ENCODE results near the gene STARD6. TPM values are rescaled to one million over a fixed set of nuclear protein-coding genes. Genes with fewer than 3 reads are reported as not detected.
A peak's percentile ranks its signal among the peaks of the same experiment; 100 is the strongest.

The STARD6 gene
- total and polyA plus RNA-seq, 8 donors, result not detected

- FAIRE-seq (no peak), DNase-seq (no peak), ATAC-seq (no peak)
- H3K27me3 ChIP-seq, result no peaks in the 10 kb centered on the region
- H3K4me1 ChIP-seq, result no peaks in the 10 kb centered on the region
- H3K36me3 ChIP-seq, result no peaks in the 10 kb centered on the region
- intact Hi-C loops (cut with DNase I), result no loop called here
- TF ChIP-seq CTCF (IDR thresholded peaks at IDR 0.05), result no peak
- 79 to 89% methylated on average over 4 of the region's 4 CpGs for WGBS, 2 donors
- H3K27ac ChIP-seq, result no peak overlapping the region
- H3K9me3 ChIP-seq, result no peaks in the 10 kb centered on the region
- no peak overlapping the region for H3K4me3 ChIP-seq
Measured at GRCh38 chr18:54338230-54338629, 19.4 kb downstream of the STARD6 start.

GRCh38 chr18:54335638-54336173 lies 22.0 kb downstream of the STARD6 start:
- ATAC-seq, result no peak
- Histone ChIP-seq H3K36me3 (no peaks in the 10 kb centered on the region), H3K27ac (no peak overlapping the region), H3K4me1 (no peaks in the 10 kb centered on the region), H3K9me3 (no peaks in the 10 kb centered on the region), H3K4me3 (no peak overlapping the region), H3K27me3 (no peaks in the 10 kb centered on the region)
- intact Hi-C loops (cut with DNase I), result no loop called here
- DNase-seq, result no peak
- FAIRE-seq, result no peak
- TF ChIP-seq CTCF (IDR thresholded peaks at IDR 0.05), result no peak
- WGBS, 2 donors, result 82 to 89% methylated on average over 2 of the region's 2 CpGs

GRCh38 chr18:54330768-54331548 lies 26.7 kb downstream of the STARD6 start:
- intact Hi-C loops (cut with DNase I), result no loop called here
- WGBS, 2 donors, result 40 to 50% methylated on average over 6 of the region's 6 CpGs
- peak in 1 of 4 donors; percentile 5 for TF ChIP-seq CTCF (IDR thresholded peaks at IDR 0.05)
- Histone ChIP-seq H3K4me3 (no peak overlapping the region), H3K4me1 (no peaks in the 10 kb centered on the region), H3K27ac (no peak overlapping the region), H3K36me3 (no peaks in the 10 kb centered on the region), H3K27me3 (no peaks in the 10 kb centered on the region), H3K9me3 (no peaks in the 10 kb centered on the region)
- no peak for DNase-seq
- no peak for ATAC-seq
- FAIRE-seq, result no peak

GRCh38 chr18:54329787-54330186 lies 27.9 kb downstream of the STARD6 start:
- H3K4me3 ChIP-seq, result no peak overlapping the region
- H3K4me1 ChIP-seq, result no peaks in the 10 kb centered on the region
- no peaks in the 10 kb centered on the region for H3K9me3 ChIP-seq
- intact Hi-C loops (cut with DNase I), result no loop called here
- no peak overlapping the region for H3K27ac ChIP-seq
- ATAC-seq (no peak), FAIRE-seq (no peak), DNase-seq (no peak)
- TF ChIP-seq CTCF (IDR thresholded peaks at IDR 0.05), result no peak
- H3K27me3 ChIP-seq, result no peaks in the 10 kb centered on the region
- no peaks in the 10 kb centered on the region for H3K36me3 ChIP-seq

- no peak for ATAC-seq
- intact Hi-C loops (cut with DNase I), result no loop called here
- H3K36me3 ChIP-seq, result no peaks in the 10 kb centered on the region
- H3K27me3 ChIP-seq, result no peaks in the 10 kb centered on the region
- WGBS, 2 donors, result 81 to 92% methylated on average over 4 of the region's 4 CpGs
- TF ChIP-seq CTCF (IDR thresholded peaks at IDR 0.05), result no peak
- no peak for DNase-seq
- no peaks in the 10 kb centered on the region for H3K4me1 ChIP-seq
- no peak overlapping the region for H3K4me3 ChIP-seq
- no peaks in the 10 kb centered on the region for H3K9me3 ChIP-seq
- H3K27ac ChIP-seq, result no peak overlapping the region
- FAIRE-seq, result no peak
Measured at GRCh38 chr18:54327818-54328217, 29.8 kb downstream of the STARD6 start.

Measured in pancreas (tissue), 10 donors.